Measurements from ENCODE around the gene RAD51B. TPM values are rescaled to one million over a fixed set of nuclear protein-coding genes. Genes with fewer than 3 reads are reported as not detected.

The RAD51B gene
- total and polyA plus RNA-seq, 2 of the 13 experiments (the other 11 are each of a cell fraction or from before 2014, with no cell fraction given) = 7.0 to 9.5 TPM

GRCh38 chr14:68623826-68624225 lies 804.2 kb downstream of the RAD51B start:
- Histone ChIP-seq H2AFZ (ENCODE audit: low read length) (no peak overlapping the region), H3K4me3 (replicated peaks in 1 of 3; ENCODE audit: insufficient read depth in 1 of 3, low read depth in 2 of 3, low read length in 3 of 3) (no peak overlapping the region), H4K20me1 (ENCODE audit: insufficient read depth, low read length) (no peaks in the 10 kb centered on the region), H3K27me3 (ENCODE audit: control insufficient read depth in 1 of 2, insufficient read depth in 2 of 2, low read length in 2 of 2) (no peaks in the 10 kb centered on the region), H3K79me2 (ENCODE audit: insufficient read depth, low read length) (no peaks in the 10 kb centered on the region), H3K9ac (ENCODE audit: insufficient read depth, low read depth, low read length) (no peak overlapping the region), H3K9me3 (ENCODE audit: low read length) (no peaks in the 10 kb centered on the region), H3K4me1 (ENCODE audit: insufficient read depth, low read length) (peaks cover 63% of the 10 kb centered on the region), H3K4me2 (ENCODE audit: low read depth, low read length) (no peak overlapping the region), H3K27ac (ENCODE audit: extremely low read length, insufficient read depth, low read length) (no peak overlapping the region), H3K36me3 (replicated peaks in 1 of 2; ENCODE audit: control insufficient read depth in 1 of 2, insufficient read depth in 2 of 2, low read length in 2 of 2) (no peaks in the 10 kb centered on the region)
- 25% methylated on average over 1 of the region's 3 CpGs for WGBS (ENCODE audit: low lambda C conversion rate)
- FAIRE-seq (no peak), DNase-seq (ENCODE audit: low spot score) (no peak), ATAC-seq (no peak)
- ChIA-PET POLR2A (no interaction called here), CTCF (ENCODE audit: low intra/inter-chr PET ratio, low total read pairs) (no interaction called here)
- intact Hi-C loops (cut with micrococcal nuclease; ENCODE audit: unreplicated experiment) = loop anchor here (5.0 kb wide), 1 partner anchor 377 kb away; no protein-coding TSS in a partner anchor
- BruUV-seq (replicated peaks) = no TSS peak
- TF ChIP-seq ZHX2 (IDR thresholded peaks at IDR 0.05; ENCODE audit: low read depth) = no peak
- TF ChIP-seq ZHX2 (CRISPR knock-in tag; IDR thresholded peaks at IDR 0.05; ENCODE audit: borderline replicate concordance) = no peak
- no peak for TF ChIP-seq ZC3H4 (CRISPR knock-in tag; IDR thresholded peaks at IDR 0.05; ENCODE audit: borderline replicate concordance)
- TF ChIP-seq LCORL (IDR thresholded peaks at IDR 0.05) = no peak
- no peak for TF ChIP-seq LCORL (CRISPR knock-in tag; IDR thresholded peaks at IDR 0.05)
- TF ChIP-seq, protein P1, sequence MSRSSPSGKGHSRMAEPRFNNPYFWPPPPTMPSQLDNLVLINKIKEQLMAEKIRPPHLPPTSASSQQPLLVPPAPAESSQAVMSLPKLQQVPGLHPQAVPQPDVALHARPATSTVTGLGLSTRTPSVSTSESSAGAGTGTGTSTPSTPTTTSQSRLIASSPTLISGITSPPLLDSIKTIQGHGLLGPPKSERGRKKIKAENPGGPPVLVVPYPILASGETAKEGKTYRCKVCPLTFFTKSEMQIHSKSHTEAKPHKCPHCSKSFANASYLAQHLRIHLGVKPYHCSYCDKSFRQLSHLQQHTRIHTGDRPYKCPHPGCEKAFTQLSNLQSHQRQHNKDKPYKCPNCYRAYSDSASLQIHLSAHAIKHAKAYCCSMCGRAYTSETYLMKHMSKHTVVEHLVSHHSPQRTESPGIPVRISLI (CRISPR knock-in tag; IDR thresholded peaks at IDR 0.05; ENCODE audit: borderline replicate concordance) = no peak
- no peak for TF ChIP-seq ELF1 (CRISPR knock-in tag; IDR thresholded peaks at IDR 0.05)
- TF ChIP-seq MAF1 (CRISPR knock-in tag; IDR thresholded peaks at IDR 0.05; ENCODE audit: borderline replicate concordance) = no peak
- no peak for TF ChIP-seq ZNF841 (CRISPR knock-in tag; IDR thresholded peaks at IDR 0.05; ENCODE audit: borderline replicate concordance)
- TF ChIP-seq ZBTB7A (CRISPR knock-in tag; IDR thresholded peaks at IDR 0.05) = no peak
- TF ChIP-seq CREM (IDR thresholded peaks at IDR 0.05) = no peak
- TF ChIP-seq CREM (CRISPR knock-in tag; IDR thresholded peaks at IDR 0.05) = no peak
- no peak for TF ChIP-seq ZNF251 (CRISPR knock-in tag; IDR thresholded peaks at IDR 0.05)
- TF ChIP-seq ZNF230 (CRISPR knock-in tag; IDR thresholded peaks at IDR 0.05) = no peak
- no peak for TF ChIP-seq SNAI1 (CRISPR knock-in tag; IDR thresholded peaks at IDR 0.05; ENCODE audit: borderline replicate concordance)
- no peak for TF ChIP-seq NFE2L1 (CRISPR knock-in tag; IDR thresholded peaks at IDR 0.05; ENCODE audit: borderline replicate concordance)
- no peak for TF ChIP-seq SIX1 (CRISPR knock-in tag; IDR thresholded peaks at IDR 0.05; ENCODE audit: borderline replicate concordance)
- TF ChIP-seq ATF7 (IDR thresholded peaks at IDR 0.05) = no peak
- TF ChIP-seq ATF7 (CRISPR knock-in tag; IDR thresholded peaks at IDR 0.05) = no peak
- no peak for TF ChIP-seq MIER3 (CRISPR knock-in tag; IDR thresholded peaks at IDR 0.05; ENCODE audit: borderline replicate concordance)
- no peak for TF ChIP-seq TBL1XR1 (IDR thresholded peaks at IDR 0.05; ENCODE audit: borderline replicate concordance, low read length, partially characterized antibody)
- in situ Hi-C loops (cut with HindIII; ENCODE audit: extremely low pct_ligation_motif_present, low pct_unique_long_range_greater_than_20kb) = no loop called here

All from HepG2 (cell line).